ENCODE results near the gene GTF2F2. TPM values are rescaled to one million over a fixed set of nuclear protein-coding genes. Genes with fewer than 3 reads are reported as not detected.
A peak's percentile ranks its signal among the peaks of the same experiment; 100 is the strongest.

Gene GTF2F2
- total RNA-seq, 1 donor from 2014 or later = 22.8 TPM

DNA sequence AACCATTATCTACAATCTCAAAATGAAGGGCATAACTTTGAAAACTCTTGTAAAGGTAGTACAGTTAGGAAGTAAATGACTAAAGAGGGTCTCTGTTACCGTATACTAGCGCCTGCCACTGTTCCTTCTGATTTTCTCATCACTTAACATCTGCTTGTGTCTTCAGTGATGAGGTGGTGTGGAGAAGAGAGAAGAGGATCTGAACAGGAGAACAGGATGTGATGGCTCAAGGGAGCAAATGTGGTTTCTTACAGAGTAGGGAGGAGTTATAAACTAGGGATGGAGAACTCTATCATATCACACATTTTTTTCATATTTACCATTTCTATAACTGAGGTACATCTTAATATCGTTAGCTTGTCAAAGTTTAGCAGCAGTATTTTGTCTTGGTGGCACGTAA, 79.4 kb downstream of the GTF2F2 start:
- intact Hi-C loops (cut with micrococcal nuclease) = no loop called here
- DNase-seq = no peak
- ATAC-seq = no peak

DNA sequence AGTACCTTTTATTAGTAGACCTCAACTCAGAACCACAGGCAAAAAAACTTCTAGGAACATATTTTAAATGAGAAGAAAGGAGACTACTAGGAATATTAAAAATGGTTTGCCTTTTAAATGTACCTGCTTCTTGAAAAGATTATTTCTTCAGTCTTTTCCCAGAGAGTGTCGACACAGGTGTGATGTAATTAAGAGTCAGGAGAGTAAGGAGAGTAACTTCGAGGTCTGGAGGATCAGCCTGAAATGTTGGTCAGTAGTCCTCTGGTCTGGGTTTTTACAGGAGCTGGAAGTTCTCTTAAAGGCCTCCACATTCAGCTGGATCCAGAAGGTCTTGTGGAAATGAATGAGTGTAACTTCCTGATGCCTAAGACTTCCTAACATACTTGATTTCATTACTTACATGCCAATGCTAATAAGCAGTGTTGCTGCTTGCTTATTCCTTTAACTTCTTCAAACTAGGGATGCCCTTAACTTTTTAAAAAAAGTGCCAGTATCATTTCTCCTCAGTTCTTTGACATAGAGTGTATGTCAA, 80.5 kb downstream of the GTF2F2 start, which contains the start of gene KCTD4:
Gene KCTD4, minus strand, starts transcription at position 345 of the 532 bp plus-strand sequence. CDS start 6,478 bp downstream, outside the sequence.
- no peak for DNase-seq
- intact Hi-C loops (cut with micrococcal nuclease) = no loop called here
- no peak for ATAC-seq

DNA sequence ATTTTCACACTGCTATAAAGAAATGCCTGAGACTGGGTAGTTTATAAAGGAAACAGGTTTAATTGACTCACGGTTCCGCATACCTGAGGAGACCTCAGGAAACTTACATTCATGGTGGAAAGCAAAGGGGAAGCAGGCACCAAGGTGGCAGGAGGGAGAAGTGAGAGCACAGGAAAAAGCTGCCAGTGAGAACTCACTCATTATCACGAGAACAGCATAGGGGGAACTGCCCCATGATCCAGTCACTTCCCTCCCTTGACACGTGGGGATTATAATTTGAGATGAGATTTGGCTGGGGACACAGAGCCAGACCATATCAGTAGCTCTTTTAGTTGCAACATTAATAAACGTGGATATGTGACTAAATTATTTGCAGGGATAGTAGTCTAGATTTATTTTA, 84.8 kb downstream of the GTF2F2 start:
- ATAC-seq (no peak), DNase-seq (no peak)
- intact Hi-C loops (cut with micrococcal nuclease) = no loop called here

DNA sequence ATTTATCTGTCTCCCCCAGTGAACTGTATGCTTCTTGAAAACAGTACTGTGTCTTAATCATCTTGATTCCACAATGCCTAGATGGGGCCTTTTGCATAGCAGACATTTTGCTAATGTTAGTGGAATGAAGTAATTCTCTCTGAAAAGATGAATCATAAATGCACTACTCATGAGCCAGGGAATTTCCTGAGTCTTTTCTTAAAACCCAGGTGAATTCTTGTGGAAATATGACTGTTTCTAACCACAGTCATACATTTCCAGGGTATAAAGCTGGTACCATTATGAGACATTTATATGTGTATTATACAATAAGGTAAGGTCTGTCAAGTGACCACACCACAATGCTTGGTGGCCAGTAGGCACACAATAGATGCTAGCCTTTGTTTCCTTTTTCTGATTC, 86.0 kb downstream of the GTF2F2 start:
- intact Hi-C loops (cut with micrococcal nuclease) = no loop called here
- ATAC-seq (peak; percentile 11), DNase-seq (no peak)

DNA sequence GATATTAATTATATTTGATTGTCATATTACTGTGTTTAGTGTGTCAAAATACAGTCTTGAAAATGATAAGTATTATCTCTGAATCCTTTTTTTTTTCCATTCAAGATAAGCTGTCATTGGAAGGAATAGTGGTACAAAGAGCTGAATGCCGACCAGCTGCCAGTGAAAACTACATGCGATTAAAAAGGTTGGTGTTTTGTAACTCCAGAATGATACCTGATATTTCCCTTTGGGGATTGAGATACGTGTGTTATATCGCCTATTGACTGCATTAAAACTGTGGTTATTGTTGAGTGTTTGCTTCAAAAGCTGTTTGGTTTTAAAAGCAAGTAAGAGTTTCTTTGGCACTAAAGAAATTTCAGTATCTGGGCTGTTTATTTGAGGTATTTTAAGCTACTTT, 87.0 kb downstream of the GTF2F2 start:
- ATAC-seq (peak; percentile 70), DNase-seq (no peak)
- intact Hi-C loops (cut with micrococcal nuclease) = no loop called here

DNA sequence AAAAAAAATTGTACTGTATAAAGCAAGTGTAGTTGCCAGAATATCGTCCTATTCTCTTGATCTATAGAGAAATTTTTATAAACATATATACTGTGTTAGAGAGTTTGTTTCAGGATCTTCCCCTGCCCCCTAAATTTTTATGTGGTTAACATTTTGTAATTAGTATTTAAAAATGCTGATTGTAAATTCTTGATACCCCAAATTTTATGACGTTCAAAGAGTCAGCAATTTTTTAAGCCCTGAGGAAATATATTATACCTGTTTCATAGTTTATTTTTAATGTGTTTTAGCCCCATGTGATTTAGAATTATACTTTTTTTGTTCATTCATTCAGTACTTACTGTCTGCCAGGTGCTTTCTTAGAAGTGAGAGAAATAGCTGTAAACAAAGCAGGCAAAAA, 87.8 kb downstream of the GTF2F2 start:
- ATAC-seq = no peak

DNA sequence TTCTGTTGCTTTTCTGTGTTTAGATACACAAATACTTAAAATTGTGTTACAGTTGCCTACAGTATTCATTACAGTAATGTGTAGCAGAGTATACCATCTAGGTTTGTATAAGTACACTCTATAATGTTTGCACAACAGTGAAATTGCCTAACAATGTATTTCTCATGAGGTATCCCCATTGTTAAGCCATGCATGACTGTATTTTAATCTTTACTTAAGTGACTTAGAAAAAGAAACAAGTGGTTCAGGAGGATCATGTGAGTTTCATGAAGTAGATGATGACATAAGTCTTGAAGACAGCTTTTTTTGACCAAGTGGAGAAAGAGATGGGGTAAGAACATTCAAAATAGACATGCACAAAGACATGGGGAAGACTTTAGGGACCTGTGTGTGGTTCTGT, 88.9 kb downstream of the GTF2F2 start:
- intact Hi-C loops (cut with micrococcal nuclease) = no loop called here
- ATAC-seq (no peak), DNase-seq (no peak)

More for the DNA sequence above, 87.8 kb downstream of the GTF2F2 start:
- intact Hi-C loops (cut with micrococcal nuclease) = no loop called here
- DNase-seq = no peak

DNA sequence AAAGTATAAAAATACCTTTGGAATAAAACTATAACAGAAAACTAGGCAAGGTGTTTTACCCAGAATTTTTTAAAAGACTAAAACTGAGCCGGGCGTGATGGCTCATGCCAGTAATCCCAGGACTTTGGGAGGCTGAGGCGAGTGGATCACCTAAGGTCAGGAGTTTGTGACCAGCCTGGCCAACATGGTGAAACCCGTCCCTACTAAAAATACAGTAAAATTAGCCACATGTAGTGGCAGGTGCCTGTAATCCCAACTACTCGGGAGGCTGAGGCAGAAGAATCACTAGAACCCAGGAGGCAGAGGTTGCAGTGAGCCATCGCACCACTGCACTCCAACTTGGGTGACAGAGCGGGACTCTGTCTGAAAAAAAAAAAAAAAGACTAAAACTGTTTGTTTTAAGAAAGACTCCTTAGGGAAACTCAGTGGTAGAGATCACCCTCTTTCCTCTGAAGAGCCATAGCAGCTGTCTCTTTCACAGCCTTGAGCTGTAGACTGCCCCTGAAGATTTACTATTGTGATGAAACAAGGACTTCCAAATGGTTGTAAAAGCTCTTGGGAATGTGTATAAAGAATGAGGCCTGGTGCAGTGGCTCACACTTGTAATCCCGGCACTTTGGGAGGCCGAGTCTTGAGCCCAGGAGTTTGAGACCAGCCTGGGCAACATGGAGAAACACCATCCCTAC, 95.2 kb downstream of the GTF2F2 start:
- intact Hi-C loops (cut with micrococcal nuclease) = no loop called here
- DNase-seq (no peak), ATAC-seq (no peak)

DNA sequence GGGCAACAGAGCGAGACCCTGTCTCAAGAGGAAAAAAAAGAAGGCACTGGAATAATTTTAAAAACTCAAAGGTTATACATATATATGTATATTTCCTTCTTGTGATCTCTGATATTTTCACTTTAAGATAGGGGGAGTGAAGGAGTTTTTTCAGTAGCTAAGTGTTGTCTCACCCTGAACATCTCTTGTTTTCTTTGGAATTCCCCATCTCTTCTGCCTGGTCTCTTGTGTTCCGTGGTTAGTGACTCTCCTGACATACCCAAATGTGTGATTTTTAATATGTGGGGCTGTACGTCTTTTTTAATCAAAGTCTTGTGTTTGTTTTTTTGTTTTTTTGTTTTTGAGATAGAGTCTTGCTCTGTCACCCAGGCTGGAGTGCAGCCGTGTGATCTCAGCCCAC, 95.9 kb downstream of the GTF2F2 start:
- DNase-seq = no peak
- intact Hi-C loops (cut with micrococcal nuclease) = no loop called here
- ATAC-seq = no peak

DNA sequence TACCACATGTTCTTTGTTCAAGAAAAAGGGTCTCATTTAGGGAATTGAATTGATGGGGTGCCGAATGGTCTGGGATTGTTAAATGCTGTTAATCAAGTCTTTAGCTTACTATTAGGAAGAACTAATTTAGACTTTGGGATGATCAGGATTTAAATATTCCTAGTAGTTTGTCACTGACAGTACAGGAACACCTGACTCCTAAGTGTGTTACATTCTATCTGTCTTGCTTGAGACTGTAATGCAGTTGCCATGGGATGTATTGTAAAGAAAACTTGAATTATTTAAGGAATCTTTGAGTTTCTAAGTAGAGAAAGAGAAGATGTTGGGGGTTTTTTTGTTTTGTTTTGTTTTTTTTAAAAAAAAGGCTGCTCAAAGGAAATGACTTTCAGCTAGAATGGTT, 98.4 kb downstream of the GTF2F2 start:
- intact Hi-C loops (cut with micrococcal nuclease) = no loop called here
- DNase-seq (no peak), ATAC-seq (peak; percentile 28)

DNA sequence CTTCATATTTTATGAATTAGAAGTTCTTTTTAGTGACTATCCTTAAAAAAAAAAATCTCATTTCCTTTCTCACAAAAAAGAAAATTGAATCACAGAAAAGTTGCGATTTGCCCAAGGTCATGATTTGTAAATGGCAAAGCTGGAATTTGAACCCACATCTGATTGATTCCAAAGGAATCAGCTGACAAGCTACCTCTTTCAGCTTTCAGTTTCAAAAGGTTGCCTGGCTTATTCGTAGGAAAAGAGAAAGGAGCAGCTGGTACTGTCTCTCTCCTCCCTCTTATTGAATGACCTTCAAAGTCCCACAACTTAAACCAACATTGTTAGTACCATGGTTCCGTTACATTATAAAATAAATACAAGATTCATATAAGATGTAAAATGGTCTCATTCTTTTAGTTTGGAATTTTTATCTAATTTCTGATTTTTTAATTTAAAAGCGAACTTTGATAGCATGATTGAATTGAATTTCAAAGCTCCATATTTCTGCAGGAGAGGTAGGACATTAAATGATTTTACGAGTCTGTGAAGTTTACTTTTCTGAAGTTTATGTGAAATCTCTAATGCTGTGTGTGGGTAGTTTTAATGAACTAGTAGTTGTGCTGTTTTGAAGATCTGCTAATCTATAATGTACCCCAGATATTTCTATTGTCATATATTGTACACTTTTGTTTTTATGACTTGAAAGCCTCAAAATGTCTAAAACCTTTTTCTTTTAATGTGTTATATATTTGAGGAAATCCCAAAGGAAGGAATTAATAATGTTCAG, 99.0 kb downstream of the GTF2F2 start:
- intact Hi-C loops (cut with micrococcal nuclease) = no loop called here
- no peak for DNase-seq
- peak; percentile 41 for ATAC-seq

DNA sequence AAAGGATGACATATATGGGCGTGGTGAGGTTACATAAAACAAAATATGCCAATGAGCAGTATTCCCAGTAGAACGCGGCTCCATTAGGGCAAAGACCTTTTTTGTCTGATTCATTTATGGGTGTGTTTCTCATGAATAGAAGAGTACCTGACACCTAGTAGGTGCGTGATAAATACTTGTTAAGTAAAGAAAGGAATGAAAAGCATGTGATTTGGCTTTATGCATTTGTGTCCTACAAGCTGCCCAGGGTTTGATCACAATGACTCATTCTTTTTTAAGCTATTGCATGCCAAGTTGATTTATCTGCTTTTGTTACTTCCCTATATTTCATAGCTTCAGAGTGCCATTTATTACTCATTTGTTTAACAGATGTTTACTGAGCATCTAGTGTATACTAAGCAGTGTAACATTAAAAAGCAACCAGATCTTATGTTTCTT, 99.6 kb downstream of the GTF2F2 start:
- ATAC-seq = peak; percentile 14

DNA sequence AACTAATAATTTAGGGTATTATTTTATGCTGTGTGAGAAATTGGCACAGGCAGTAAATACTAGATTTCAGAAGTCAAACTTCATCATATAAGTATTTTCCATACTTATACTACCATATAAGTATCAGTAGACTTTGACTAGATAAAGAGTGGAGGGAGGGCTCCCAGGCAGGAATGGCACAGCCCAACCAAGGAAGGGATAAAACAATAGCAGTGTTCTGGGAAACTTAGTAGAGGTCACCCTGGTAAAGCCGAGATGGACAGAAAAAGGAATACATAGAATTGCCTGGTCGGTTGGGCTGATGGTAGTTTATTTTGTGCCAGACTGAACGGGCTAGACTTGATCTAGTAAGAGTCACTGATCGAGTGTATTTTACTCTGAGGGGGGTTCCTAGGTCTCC, 100.1 kb downstream of the GTF2F2 start:
- DNase-seq (no peak), ATAC-seq (no peak)
- intact Hi-C loops (cut with micrococcal nuclease) = no loop called here

More for the DNA sequence above, 99.6 kb downstream of the GTF2F2 start:
- no peak for DNase-seq
- intact Hi-C loops (cut with micrococcal nuclease) = no loop called here

DNA sequence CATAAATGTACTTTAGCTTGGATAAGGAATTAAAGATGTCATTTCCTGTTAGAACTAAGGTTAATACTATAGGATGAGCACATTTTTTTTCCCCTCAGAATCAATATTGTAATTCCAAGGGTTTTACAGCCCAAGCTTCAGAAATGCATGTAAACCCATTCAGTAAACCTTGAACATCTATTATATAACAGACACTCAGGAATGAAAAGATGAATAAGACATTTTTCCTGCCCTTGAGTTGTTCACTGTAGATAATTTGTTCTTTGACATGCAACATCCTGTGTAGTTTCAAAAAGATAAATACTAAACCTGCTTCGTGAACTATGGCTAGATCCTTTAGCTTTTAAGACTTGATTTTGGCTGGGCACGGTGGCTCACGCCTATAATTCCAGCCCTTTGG, 102.2 kb downstream of the GTF2F2 start:
- intact Hi-C loops (cut with micrococcal nuclease) = no loop called here
- no peak for ATAC-seq

DNA sequence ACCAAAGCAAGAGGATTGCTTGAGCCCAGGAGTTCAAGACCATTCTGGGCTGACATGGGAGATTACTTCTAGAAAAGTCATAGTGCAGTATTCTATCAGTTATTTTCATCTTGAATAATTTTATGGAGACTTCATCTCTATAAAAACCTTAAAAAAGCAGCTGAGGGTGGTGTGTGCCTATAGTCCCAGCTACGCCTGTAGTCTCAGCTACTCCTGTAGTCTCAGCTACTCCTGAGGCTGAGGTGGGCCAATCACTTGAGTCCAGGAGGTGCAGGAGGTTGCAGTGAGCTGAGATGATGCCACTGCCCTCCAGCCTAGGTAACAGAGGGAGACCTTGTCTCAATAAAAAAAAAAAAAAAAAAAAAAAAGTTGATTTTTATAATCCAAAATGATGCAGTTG, 102.6 kb downstream of the GTF2F2 start:
- no peak for ATAC-seq
- intact Hi-C loops (cut with micrococcal nuclease) = no loop called here

More for the DNA sequence above, 102.2 kb downstream of the GTF2F2 start:
- no peak for DNase-seq

DNA sequence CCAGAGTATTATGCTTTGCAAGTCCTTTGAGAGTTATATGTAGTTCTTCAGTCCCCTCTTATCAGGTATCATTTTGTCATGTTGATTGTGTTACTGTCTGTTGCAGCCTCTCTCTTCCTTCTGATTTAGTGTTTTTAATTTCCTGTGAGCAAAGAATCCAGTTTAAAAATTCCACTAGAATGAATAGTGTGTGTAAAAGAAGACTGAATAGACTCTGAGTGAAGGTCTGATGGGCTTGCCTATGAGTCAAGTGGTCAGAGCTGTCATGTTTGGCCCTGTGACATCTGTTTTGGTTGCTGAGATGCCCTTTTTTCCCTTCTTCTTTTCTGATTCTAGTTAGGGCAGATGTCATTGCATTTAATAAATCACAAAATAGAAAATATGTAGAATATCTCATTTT, 103.9 kb downstream of the GTF2F2 start:
- intact Hi-C loops (cut with micrococcal nuclease) = no loop called here
- DNase-seq (no peak), ATAC-seq (no peak)

More for the DNA sequence above, 102.6 kb downstream of the GTF2F2 start:
- DNase-seq = no peak

DNA sequence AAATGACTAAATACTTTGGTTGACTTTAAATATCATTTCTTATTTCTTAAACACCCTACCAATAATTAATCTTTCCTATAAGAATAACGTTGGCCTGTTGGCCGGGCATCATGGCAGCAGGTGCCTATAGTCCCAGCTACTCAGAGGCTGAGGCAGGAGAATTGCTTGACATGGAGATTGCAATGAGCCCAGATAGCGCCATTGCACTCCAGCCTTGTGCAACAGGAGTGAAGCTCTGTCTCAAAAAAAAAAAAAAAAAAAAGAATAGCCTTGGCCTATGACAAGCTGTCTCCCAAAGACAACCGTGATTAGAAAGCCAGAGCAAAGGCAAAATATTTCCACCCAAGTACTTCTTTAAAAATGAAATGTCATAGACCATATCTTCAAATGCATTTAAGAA, 105.1 kb downstream of the GTF2F2 start:
- ATAC-seq (no peak), DNase-seq (no peak)
- intact Hi-C loops (cut with micrococcal nuclease) = no loop called here

DNA sequence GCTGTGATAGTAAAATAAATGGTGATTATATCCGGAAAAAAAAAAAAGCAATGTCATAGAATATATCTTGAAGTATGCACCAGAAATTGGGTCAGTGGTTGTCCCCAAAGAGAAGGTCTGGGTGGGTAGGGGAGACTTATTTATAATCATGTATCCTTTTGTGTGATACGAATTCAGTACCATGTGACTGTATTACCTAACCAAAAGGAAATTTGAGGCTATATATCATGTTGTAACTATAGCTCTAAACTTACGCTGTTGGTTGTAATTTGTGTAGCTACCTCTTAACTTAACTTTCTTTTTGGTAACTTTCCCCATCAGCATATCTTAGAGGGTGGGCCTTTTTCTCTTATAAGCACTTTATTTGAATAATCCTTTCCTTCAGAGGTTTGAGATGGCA, 105.7 kb downstream of the GTF2F2 start:
- intact Hi-C loops (cut with micrococcal nuclease) = no loop called here
- no peak for DNase-seq
- no peak for ATAC-seq

DNA sequence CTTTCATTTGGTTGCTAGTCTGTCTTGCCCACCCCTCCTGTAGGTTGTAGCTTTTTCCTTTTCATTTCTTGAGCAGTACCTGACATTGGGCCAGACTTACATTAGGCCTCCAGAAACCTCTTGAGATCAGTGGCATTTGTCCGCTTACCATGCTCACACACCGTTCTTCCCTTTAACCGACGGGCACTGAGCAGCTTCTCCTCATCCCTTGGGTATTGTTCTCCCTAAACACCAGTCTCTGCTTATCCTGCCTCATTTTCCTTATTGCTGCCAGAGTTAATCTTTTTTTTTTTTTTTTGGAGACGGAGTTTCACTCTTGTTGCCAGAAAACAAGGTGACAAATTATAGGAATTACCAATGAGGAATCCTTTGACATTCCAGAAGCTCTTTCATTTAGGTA, 107.7 kb downstream of the GTF2F2 start:
- intact Hi-C loops (cut with micrococcal nuclease) = no loop called here
- ATAC-seq (no peak), DNase-seq (no peak)

DNA sequence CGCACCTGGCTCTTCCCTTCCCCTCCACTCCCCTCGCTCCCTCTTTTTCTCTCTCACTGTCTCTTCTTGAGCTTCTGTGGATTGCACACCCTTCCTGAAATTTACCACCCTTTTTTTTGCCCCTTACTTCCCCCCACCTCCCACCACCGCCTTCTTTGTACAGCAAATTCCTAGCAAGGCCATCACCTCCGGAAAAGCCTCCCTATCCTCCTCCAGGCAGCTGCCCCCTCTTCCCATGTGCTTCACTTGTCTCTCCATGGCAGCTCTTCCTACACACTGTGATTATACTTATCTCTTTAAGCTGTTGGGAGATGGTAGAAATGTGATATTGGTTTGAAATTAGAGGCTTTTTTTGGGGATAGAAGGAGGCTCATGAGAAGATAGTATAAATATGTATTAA, 108.9 kb downstream of the GTF2F2 start:
- DNase-seq = no peak
- intact Hi-C loops (cut with micrococcal nuclease) = no loop called here
- ATAC-seq = no peak
